Smooth muscle cell (in vitro differentiated cells): ENCODE data around the gene GDF10. TPM values are rescaled to one million over a fixed set of nuclear protein-coding genes. Genes with fewer than 3 reads are reported as not detected.

Source experiments
- DNase-seq: peaks from one replicate; lab custom pipeline; 2025; ENCODE audit not compliant: unreplicated experiment; lab: John Stamatoyannopoulos, UW
- H2AFZ ChIP-seq: fragments of 200-600 bp; sonication (generic); 2 replicates; pipeline ENCODE4 v1.6.0; 2016; ENCODE audit warnings: antibody characterized with exemption, low read depth, mild to moderate bottlenecking
- H3F3A ChIP-seq: fragments of 200-600 bp; sonication (generic); 2 replicates; pipeline ENCODE4 v1.6.0; 2017; ENCODE audit warnings: antibody characterized with exemption, low read depth
- H3K27ac ChIP-seq: fragments of 200-600 bp; sonication (generic); 2 replicates; pipeline ENCODE4 v1.5.1; 2016; ENCODE audit warnings: low read depth, mild to moderate bottlenecking
- H3K27me3 ChIP-seq: fragments of 200-600 bp; sonication (generic); 2 replicates; pipeline ENCODE4 v1.6.1; 2016; ENCODE audit warnings: low read depth, mild to moderate bottlenecking
- H3K36me3 ChIP-seq: fragments of 200-600 bp; sonication (generic); 2 replicates; pipeline ENCODE4 v1.5.1; 2016; ENCODE audit warnings: low read depth
- H3K4me1 ChIP-seq: fragments of 200-600 bp; sonication (generic); 2 replicates; pipeline ENCODE4 v1.5.1; 2016; ENCODE audit warnings: low read depth
- H3K4me2 ChIP-seq: fragments of 200-600 bp; sonication (generic); 2 replicates; pipeline ENCODE4 v1.6.0; 2016; ENCODE audit warnings: mild to moderate bottlenecking
- H3K4me3 ChIP-seq: fragments of 200-600 bp; sonication (generic); 2 replicates; pipeline ENCODE4 v1.5.1; 2016; ENCODE audit warnings: mild to moderate bottlenecking
- H3K79me2 ChIP-seq: fragments of 200-600 bp; sonication (generic); 2 replicates; pipeline ENCODE4 v1.6.0; 2016; ENCODE audit warnings: low read depth, mild to moderate bottlenecking
- H3K9ac ChIP-seq: fragments of 200-600 bp; sonication (generic); 2 replicates; pipeline ENCODE4 v1.6.0; 2016; ENCODE audit warnings: low read depth
- H3K9me3 ChIP-seq: fragments of 200-600 bp; sonication (generic); replicated peaks from 2 replicates; pipeline ENCODE4 v1.5.1; 2016; ENCODE audit warnings: low read depth
- H4K20me1 ChIP-seq: fragments of 200-600 bp; sonication (generic); 2 replicates; pipeline ENCODE4 v1.6.0; 2016; ENCODE audit warnings: low read depth
- CTCF ChIP-seq: fragments of 200-600 bp; sonication (generic); IDR thresholded peaks from 2 replicates; pipeline ENCODE4 v1.5.1; 2017; ENCODE audit warnings: borderline replicate concordance, mild to moderate bottlenecking, antibody characterized with exemption; ENCODE audit not compliant: insufficient read depth, poor library complexity, severe bottlenecking
- WGBS: methylation state at CpG from one replicate; pipeline ENCODE4 v1.1.7; 2016; ENCODE audit warnings: low lambda C conversion rate; 5-methylcytosine and 5-hydroxymethylcytosine counted together
- polyA plus RNA-seq: library from polyadenylated mRNA; unstranded; fragments of >200 nt; fragmentation: Nextera tagmentation; extraction: Ambion mirVana; gene quantifications from 2 replicates; pipeline ENCODE4 v1.2.1, GENCODE V29; 2016
- total RNA-seq: library from RNA; depleted of rRNA; stranded (reverse); fragments of >200 nt; gene quantifications from 2 replicates; pipeline ENCODE4 v1.2.3, GENCODE V29; 2014

The GDF10 gene
- total and polyA plus RNA-seq, 2 experiments from 2014 or later, result 0.58 to 1.5 TPM

- no peak overlapping the region for H3K4me3 ChIP-seq
- no peaks in the 10 kb centered on the region for H4K20me1 ChIP-seq
- no peak overlapping the region for H3K9ac ChIP-seq
- no peak overlapping the region for H2AFZ ChIP-seq
- H3K9me3 ChIP-seq, result no peaks in the 10 kb centered on the region
- peaks cover 22% of the 10 kb centered on the region for H3K4me1 ChIP-seq
- no peak overlapping the region for H3K27ac ChIP-seq
- DNase-seq, result no peak
- WGBS, result 94% methylated on average over 2 of the region's 2 CpGs
- no peaks in the 10 kb centered on the region for H3F3A ChIP-seq
- H3K36me3 ChIP-seq, result no peaks in the 10 kb centered on the region
- peaks cover 65% of the 10 kb centered on the region for H3K27me3 ChIP-seq
- no peak for TF ChIP-seq CTCF
- no peaks in the 10 kb centered on the region for H3K79me2 ChIP-seq
- no peak overlapping the region for H3K4me2 ChIP-seq
Observed at GRCh38 chr10:47301833-47302232, 1.8 kb downstream of the GDF10 start.

- WGBS, result 89% methylated on average over 7 of the region's 7 CpGs
- H3K4me1 ChIP-seq, result peaks cover 12% of the 10 kb centered on the region
- no peaks in the 10 kb centered on the region for H3F3A ChIP-seq
- no peak overlapping the region for H3K4me3 ChIP-seq
- no peak overlapping the region for H3K9ac ChIP-seq
- no peaks in the 10 kb centered on the region for H3K9me3 ChIP-seq
- H3K4me2 ChIP-seq, result no peak overlapping the region
- no peak for TF ChIP-seq CTCF
- H3K36me3 ChIP-seq, result no peaks in the 10 kb centered on the region
- H4K20me1 ChIP-seq, result no peaks in the 10 kb centered on the region
- peaks cover 65% of the 10 kb centered on the region for H3K27me3 ChIP-seq
- DNase-seq, result no peak
- no peak overlapping the region for H2AFZ ChIP-seq
- H3K79me2 ChIP-seq, result no peaks in the 10 kb centered on the region
- no peak overlapping the region for H3K27ac ChIP-seq
Observed at GRCh38 chr10:47303105-47303504, 3.1 kb downstream of the GDF10 start.

GRCh38 chr10:47303866-47304265, 3.9 kb downstream of the GDF10 start:
- peaks cover 57% of the 10 kb centered on the region for H3K27me3 ChIP-seq

More at GRCh38 chr10:47303866-47304265, 3.9 kb downstream of the GDF10 start:
- Histone ChIP-seq H3F3A (no peaks in the 10 kb centered on the region), H3K9ac (no peak overlapping the region), H3K79me2 (no peaks in the 10 kb centered on the region), H3K4me2 (no peak overlapping the region), H4K20me1 (no peaks in the 10 kb centered on the region), H3K9me3 (no peaks in the 10 kb centered on the region), H3K4me1 (peaks cover 12% of the 10 kb centered on the region), H3K4me3 (no peak overlapping the region), H3K27ac (no peak overlapping the region), H2AFZ (no peak overlapping the region), H3K36me3 (no peaks in the 10 kb centered on the region)
- TF ChIP-seq CTCF, result no peak
- 90% methylated on average over 6 of the region's 6 CpGs for WGBS
- no peak for DNase-seq
